Sigmoid colon (tissue), 7 donors: ENCODE results near the gene TMOD1. TPM values are rescaled to one million over a fixed set of nuclear protein-coding genes. Genes with fewer than 3 reads are reported as not detected.
"Not testable (repeated sequence)": the region's sequence is repeated elsewhere in the genome, so short reads cannot be mapped to it uniquely, and the experiment has no call there.

ENCODE experiments used
- DNase-seq: peaks from one replicate; pipeline ENCODE4 v3.0.0-alpha.2; 2019
- H3K27ac ChIP-seq, 4 donors: fragments of 200-600 bp; sonication (generic); one replicate each; pipeline ENCODE4 v1.5.1; 2016 to 2019; ENCODE audit warnings: mild to moderate bottlenecking in 1 of 4
- H3K27me3 ChIP-seq, 3 donors: fragments of 200-600 bp; sonication (generic); one replicate each; pipeline ENCODE4 v1.5.1; 2019; ENCODE audit warnings: mild to moderate bottlenecking in 1 of 3
- H3K36me3 ChIP-seq, 4 donors: fragments of 200-600 bp; sonication (generic); one replicate each; pipeline ENCODE4 v1.5.1; 2016 to 2019
- H3K4me1 ChIP-seq, 4 donors: fragments of 200-600 bp; sonication (generic); one replicate each; pipeline ENCODE4 v1.5.1; 2017 to 2019
- H3K4me3 ChIP-seq, 4 donors: fragments of 200-600 bp; sonication (generic); one replicate each; pipeline ENCODE4 v1.5.1; 2017 to 2019; ENCODE audit warnings: mild to moderate bottlenecking in 2 of 4, moderate library complexity in 1 of 4
- H3K9me3 ChIP-seq, 4 donors: fragments of 200-600 bp in 3 of 4; sonication (generic) in 3 of 4; one replicate each; pipeline versions ENCODE4 v1.5.1 to v1.6.1; 2013 to 2019
- EP300 ChIP-seq, 4 donors: sonication (generic); formaldehyde crosslinking; IDR thresholded peaks; one replicate each; pipeline ENCODE4 v1.6.1; 2017; ENCODE audit warnings: antibody characterized with exemption in 4 of 4
- POLR2A ChIP-seq, 2 donors: fragments of 450-650 bp; IDR thresholded peaks; one replicate each; pipeline ENCODE4 v1.6.1; 2016; ENCODE audit warnings: antibody characterized with exemption in 2 of 2, mild to moderate bottlenecking in 2 of 2, moderate library complexity in 2 of 2
- POLR2AphosphoS5 ChIP-seq, 4 donors: sonication (generic); formaldehyde crosslinking; IDR thresholded peaks; one replicate each; pipeline ENCODE4 v1.6.1; 2017; ENCODE audit warnings: antibody characterized with exemption in 4 of 4
- WGBS, 2 donors: extraction: QIAGEN DNeasy Blood & Tissue Kit; methylation state at CpG; one replicate each; pipeline ENCODE4 v1.1.7; 2013; 5-methylcytosine and 5-hydroxymethylcytosine counted together
- intact Hi-C: fragments of 100-400 bp; cut with DNase I; formaldehyde crosslinking; loops from one replicate; pipeline ENCODE4 v1.15.1; 2023
- polyA plus RNA-seq, 3 donors: library from polyadenylated mRNA; stranded (reverse); fragments of 200-250 nt; gene quantifications; one replicate each; pipeline ENCODE4 v1.2.3, GENCODE V29; 2013
- total RNA-seq, 4 donors: library from RNA; depleted of rRNA; stranded (reverse); fragments of >200 nt; gene quantifications; one replicate each; pipeline ENCODE4 v1.1.0, GENCODE V29; 2016
- TF ChIP-seq, protein P1 (sequence below), 4 experiments: fragments of 450-650 bp in 3 of 4; fragments of 200-600 bp in 1 of 4; IDR thresholded peaks; one replicate each; pipeline ENCODE4 v1.5.1; 2016 to 2019; ENCODE audit warnings: antibody characterized with exemption in 4 of 4, mild to moderate bottlenecking in 3 of 4, moderate library complexity in 2 of 4
- donor health status: healthy with polysubstance abuse.
- donor health status: Bipolar disorder and iron deficiency.
- donor health status: healthy.

The TMOD1 gene
- total and polyA plus RNA-seq, 7 donors = 1.6 to 56.8 (median 28.5) TPM

DNA sequence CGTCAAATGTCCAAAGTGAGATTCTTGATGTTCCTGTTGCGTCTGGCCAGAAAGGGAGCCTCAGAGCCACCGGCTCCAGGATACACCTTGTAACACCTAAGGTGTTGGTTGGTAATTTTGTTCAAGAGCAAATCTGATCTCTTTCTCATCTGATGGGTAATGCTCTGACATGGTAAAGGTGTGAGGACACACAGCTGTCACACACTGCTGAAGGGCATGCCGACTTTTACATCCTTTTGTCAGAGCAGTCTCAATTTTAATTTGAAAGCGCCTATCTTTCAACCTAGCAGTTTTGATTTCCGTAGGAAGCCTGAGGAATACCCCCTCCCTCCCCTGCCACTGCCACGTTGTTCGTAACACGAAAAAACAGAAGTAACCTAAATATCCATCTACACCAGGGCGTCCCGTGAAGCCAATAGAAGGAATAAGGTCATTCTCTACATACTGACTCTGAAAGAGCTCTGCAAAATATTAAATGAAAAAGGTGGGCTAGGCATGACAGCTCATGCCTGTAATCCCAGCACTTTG lies 74.3 kb downstream of the TMOD1 start:
- H3K27ac ChIP-seq = no peak overlapping the region
- H3K9me3 ChIP-seq = no peaks in the 10 kb centered on the region
- peaks cover 0 to 18% (median 17%) of the 10 kb centered on the region in 4 donors for H3K4me1 ChIP-seq
- no peaks in the 10 kb centered on the region for H3K27me3 ChIP-seq
- H3K4me3 ChIP-seq = peak overlapping the region in 2 of 4 donors; percentile 5 to 24
- TF ChIP-seq POLR2AphosphoS5 (IDR thresholded peaks at IDR 0.05) (no peak), POLR2A (IDR thresholded peaks at IDR 0.05) (no peak), EP300 (IDR thresholded peaks at IDR 0.05) (no peak)
- TF ChIP-seq, protein P1, sequence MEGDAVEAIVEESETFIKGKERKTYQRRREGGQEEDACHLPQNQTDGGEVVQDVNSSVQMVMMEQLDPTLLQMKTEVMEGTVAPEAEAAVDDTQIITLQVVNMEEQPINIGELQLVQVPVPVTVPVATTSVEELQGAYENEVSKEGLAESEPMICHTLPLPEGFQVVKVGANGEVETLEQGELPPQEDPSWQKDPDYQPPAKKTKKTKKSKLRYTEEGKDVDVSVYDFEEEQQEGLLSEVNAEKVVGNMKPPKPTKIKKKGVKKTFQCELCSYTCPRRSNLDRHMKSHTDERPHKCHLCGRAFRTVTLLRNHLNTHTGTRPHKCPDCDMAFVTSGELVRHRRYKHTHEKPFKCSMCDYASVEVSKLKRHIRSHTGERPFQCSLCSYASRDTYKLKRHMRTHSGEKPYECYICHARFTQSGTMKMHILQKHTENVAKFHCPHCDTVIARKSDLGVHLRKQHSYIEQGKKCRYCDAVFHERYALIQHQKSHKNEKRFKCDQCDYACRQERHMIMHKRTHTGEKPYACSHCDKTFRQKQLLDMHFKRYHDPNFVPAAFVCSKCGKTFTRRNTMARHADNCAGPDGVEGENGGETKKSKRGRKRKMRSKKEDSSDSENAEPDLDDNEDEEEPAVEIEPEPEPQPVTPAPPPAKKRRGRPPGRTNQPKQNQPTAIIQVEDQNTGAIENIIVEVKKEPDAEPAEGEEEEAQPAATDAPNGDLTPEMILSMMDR (IDR thresholded peaks at IDR 0.05) = no peak
- intact Hi-C loops = no loop called here
- no peak for DNase-seq
- WGBS, 2 donors = 65 to 89% methylated on average over 11 of the region's 11 CpGs
- peaks cover 0 to 22% (median 3%) of the 10 kb centered on the region in 4 donors for H3K36me3 ChIP-seq

DNA sequence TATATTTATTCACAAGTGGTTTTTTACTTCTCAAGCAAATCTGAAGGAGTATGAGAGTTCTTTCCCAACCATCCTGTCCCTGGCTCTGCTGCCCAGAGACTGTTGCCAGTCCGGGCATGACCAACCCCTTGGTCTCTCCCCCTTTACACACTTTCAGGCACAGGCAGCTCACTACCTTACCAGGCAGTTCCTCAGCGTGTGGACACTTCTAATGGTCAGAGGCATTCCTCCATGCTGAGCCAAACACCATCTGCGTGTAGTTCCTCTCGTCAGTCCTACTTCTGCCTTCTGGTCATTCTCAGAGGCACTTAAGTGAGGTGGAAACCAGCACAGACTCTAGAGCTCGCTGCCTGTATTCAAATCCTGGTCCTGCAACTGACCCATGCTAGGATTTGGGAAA lies 75.6 kb downstream of the TMOD1 start:
- 70 to 86% methylated on average over 5 of the region's 5 CpGs for WGBS, 2 donors
- Histone ChIP-seq H3K4me1 (peaks cover 0 to 5% (median 4%) of the 10 kb centered on the region in 4 donors), H3K4me3 (no peak overlapping the region), H3K36me3 (peaks cover 0 to 19% (median 3%) of the 10 kb centered on the region in 4 donors), H3K27ac (no peak overlapping the region), H3K27me3 (no peaks in the 10 kb centered on the region), H3K9me3 (no peaks in the 10 kb centered on the region)
- DNase-seq = no peak
- intact Hi-C loops = loop anchor here (1.0 kb wide), 1 partner anchor 10 kb away; no protein-coding TSS in a partner anchor
- TF ChIP-seq EP300 (IDR thresholded peaks at IDR 0.05) (no peak), POLR2A (IDR thresholded peaks at IDR 0.05) (no peak), POLR2AphosphoS5 (IDR thresholded peaks at IDR 0.05) (no peak)
- TF ChIP-seq, protein P1 (IDR thresholded peaks at IDR 0.05) = no peak

DNA sequence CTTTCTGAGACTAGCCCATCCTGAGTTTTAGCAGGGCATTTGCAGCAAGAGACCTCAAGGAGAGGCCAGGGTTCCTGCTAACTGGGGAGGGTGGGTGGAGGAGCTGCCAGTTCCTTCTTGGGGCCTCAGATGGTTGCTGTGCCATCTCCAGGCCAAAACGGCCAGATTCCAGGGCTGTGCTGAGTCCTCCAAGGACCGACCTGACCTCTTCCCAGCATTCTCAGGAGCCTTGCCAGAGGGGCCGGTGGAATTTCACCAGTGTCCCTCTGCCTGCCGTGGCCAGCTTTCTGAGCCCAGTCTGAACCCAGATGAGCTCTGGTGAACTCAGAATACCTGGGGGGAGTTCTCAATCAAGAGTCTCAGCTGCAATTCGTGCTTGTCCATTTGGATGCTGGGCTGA lies 77.4 kb downstream of the TMOD1 start:
- H3K4me3 ChIP-seq = no peak overlapping the region
- H3K9me3 ChIP-seq = no peaks in the 10 kb centered on the region
- H3K36me3 ChIP-seq = peaks cover 0 to 18% (median 3%) of the 10 kb centered on the region in 4 donors
- intact Hi-C loops = no loop called here
- no peaks in the 10 kb centered on the region for H3K4me1 ChIP-seq
- H3K27ac ChIP-seq = no peak overlapping the region
- peak; percentile 41 for DNase-seq
- H3K27me3 ChIP-seq = no peaks in the 10 kb centered on the region
- WGBS, 2 donors = 86 to 87% methylated on average over 5 of the region's 5 CpGs
- TF ChIP-seq POLR2AphosphoS5 (IDR thresholded peaks at IDR 0.05) (no peak), POLR2A (IDR thresholded peaks at IDR 0.05) (no peak), EP300 (IDR thresholded peaks at IDR 0.05) (no peak)
- TF ChIP-seq, protein P1 (IDR thresholded peaks at IDR 0.05) = no peak

DNA sequence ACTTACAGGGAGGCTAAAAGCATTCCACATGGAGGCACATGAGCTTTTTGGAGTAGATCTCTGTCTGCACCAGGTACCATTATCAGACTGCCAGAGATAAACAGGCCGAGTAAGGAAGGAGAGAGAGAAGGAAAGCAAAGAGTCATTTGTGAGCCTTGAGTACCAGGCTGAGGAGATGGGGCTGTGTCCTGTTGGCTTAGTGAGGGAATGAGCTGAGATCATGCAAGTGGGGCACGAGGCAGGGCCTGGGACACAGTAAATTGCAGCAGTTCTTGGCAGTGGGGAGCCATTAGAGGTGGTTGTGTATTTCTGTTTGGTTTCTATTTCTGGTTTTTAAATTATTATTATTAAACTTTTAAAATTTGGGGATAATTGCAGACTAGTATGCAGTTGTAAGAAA lies 78.4 kb downstream of the TMOD1 start:
- peaks cover 0 to 8% (median 2%) of the 10 kb centered on the region in 4 donors for H3K36me3 ChIP-seq
- TF ChIP-seq EP300 (IDR thresholded peaks at IDR 0.05) (no peak), POLR2AphosphoS5 (IDR thresholded peaks at IDR 0.05) (no peak), POLR2A (IDR thresholded peaks at IDR 0.05) (no peak)
- TF ChIP-seq, protein P1 (IDR thresholded peaks at IDR 0.05) = no peak
- 60 to 69% methylated on average over 2 of the region's 2 CpGs for WGBS, 2 donors
- intact Hi-C loops = no loop called here
- H3K27me3 ChIP-seq = no peaks in the 10 kb centered on the region
- no peaks in the 10 kb centered on the region for H3K4me1 ChIP-seq
- DNase-seq = no peak
- no peaks in the 10 kb centered on the region for H3K9me3 ChIP-seq
- no peak overlapping the region for H3K4me3 ChIP-seq
- H3K27ac ChIP-seq = no peak overlapping the region

DNA sequence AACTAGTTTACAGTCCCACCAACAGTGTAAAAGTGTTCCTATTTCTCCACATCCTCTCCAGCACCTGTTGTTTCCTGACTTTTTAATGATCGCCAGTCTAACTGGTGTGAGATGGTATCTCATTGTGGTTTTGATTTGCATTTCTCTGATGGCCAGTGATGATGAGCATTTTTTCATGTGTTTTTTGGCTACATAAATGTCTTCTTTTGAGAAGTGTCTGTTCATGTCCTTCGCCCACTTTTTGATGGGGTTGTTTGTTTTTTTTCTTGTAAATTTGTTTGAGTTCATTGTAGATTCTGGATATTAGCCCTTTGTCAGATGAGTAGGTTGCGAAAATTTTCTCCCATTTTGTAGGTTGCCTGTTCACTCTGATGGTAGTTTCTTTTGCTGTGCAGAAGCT lies 80.1 kb downstream of the TMOD1 start:
- H3K27ac ChIP-seq, H3K36me3 ChIP-seq, H3K4me3 ChIP-seq, H3K27me3 ChIP-seq, DNase-seq, H3K4me1 ChIP-seq, H3K9me3 ChIP-seq, intact Hi-C loops: not testable (repeated sequence)
- WGBS, 2 donors = 67 to 89% methylated on average over 1 of the region's 3 CpGs

DNA sequence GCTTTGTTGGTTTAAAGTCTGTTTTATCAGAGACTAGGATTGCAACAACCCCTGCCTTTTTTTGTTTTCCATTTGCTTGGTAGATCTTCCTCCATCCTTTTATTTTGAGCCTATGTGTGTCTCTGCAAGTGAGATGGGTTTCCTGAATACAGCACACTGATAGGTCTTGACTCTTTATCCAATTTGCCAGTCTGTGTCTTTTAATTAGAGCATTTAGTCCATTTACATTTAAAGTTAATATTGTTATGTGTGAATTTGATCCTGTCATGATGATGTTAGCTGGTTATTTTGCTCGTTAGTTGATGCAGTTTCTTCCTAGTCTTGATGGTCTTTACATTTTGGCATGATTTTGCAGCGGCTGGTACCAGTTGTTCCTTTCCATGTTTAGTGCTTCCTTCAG lies 83.3 kb downstream of the TMOD1 start:
- H3K4me1 ChIP-seq, intact Hi-C loops, H3K4me3 ChIP-seq, H3K27me3 ChIP-seq, H3K9me3 ChIP-seq, DNase-seq, H3K27ac ChIP-seq: not testable (repeated sequence)
- WGBS, 2 donors = no CpG with 5 or more reads among the region's 2 CpGs
- H3K36me3 ChIP-seq = peaks cover 0 to 12% (median 0%) of the 10 kb centered on the region in 4 donors

DNA sequence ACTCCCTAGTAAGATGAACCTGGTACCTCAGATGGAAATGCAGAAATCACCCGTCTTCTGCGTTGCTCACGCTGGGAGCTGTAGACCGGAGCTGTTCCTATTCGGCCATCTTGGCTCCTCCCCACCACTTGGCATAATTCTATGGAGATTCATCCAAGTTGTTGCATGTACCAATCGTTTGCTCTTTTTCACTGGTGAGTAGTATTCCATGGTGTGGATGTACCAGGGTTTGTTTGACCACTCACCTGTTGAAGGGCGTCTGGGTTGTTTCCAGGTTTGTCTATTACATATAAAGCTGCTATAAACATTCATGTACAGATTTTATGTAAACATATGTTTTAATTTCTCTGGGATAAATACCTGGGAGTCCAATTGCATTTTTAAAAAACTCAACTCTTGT lies 85.4 kb downstream of the TMOD1 start:
- H3K9me3 ChIP-seq, DNase-seq, H3K4me3 ChIP-seq, H3K27ac ChIP-seq, H3K27me3 ChIP-seq, H3K4me1 ChIP-seq: not testable (repeated sequence)
- peaks cover 0 to 21% (median 2%) of the 10 kb centered on the region in 4 donors for H3K36me3 ChIP-seq
- WGBS, 2 donors = 92 to 96% methylated on average over 7 of the region's 7 CpGs
- intact Hi-C loops = loop anchor here (1.0 kb wide), 1 partner anchor 10 kb away; no protein-coding TSS in a partner anchor
